ENCODE measurements around the gene EXO1. TPM values are rescaled to one million over a fixed set of nuclear protein-coding genes. Genes with fewer than 3 reads are reported as not detected.

The EXO1 gene
- total and polyA plus RNA-seq, 9 donors = 0.12 to 1.3 (median 0.63) TPM

GRCh38 chr1:241857131-241857530 is 9.1 kb downstream of the EXO1 start:
- Histone ChIP-seq H3K27ac (no peak overlapping the region), H3K4me3 (no peak overlapping the region), H3K4me1 (ENCODE audit: insufficient read depth) (no peaks in the 10 kb centered on the region), H3K9me3 (no peaks in the 10 kb centered on the region), H3K36me3 (no peaks in the 10 kb centered on the region), H3K27me3 (no peaks in the 10 kb centered on the region)
- TF ChIP-seq CTCF (IDR thresholded peaks at IDR 0.05) = no peak
- TF ChIP-seq POLR2A (IDR thresholded peaks at IDR 0.05) = no peak
- intact Hi-C loops (cut with DNase I) = no loop called here
- 83 to 86% (median 85%) methylated on average over 6 of the region's 6 CpGs for WGBS, 3 donors
- DNase-seq = no peak

- intact Hi-C loops (cut with DNase I) = no loop called here
Observed at GRCh38 chr1:241860922-241861321, 12.9 kb downstream of the EXO1 start.

GRCh38 chr1:241869022-241869421 is 21.0 kb downstream of the EXO1 start:
- H3K36me3 ChIP-seq = no peaks in the 10 kb centered on the region
- TF ChIP-seq CTCF (IDR thresholded peaks at IDR 0.05) (no peak), POLR2A (IDR thresholded peaks at IDR 0.05) (no peak), EP300 (IDR thresholded peaks at IDR 0.05) (no peak)
- H3K9me3 ChIP-seq = no peaks in the 10 kb centered on the region
- H3K27me3 ChIP-seq = no peaks in the 10 kb centered on the region
- H3K4me3 ChIP-seq = no peak overlapping the region
- H3K4me1 ChIP-seq (ENCODE audit: insufficient read depth) = no peaks in the 10 kb centered on the region
- H3K27ac ChIP-seq = no peak overlapping the region
- 79 to 83% (median 79%) methylated on average over 1 of the region's 1 CpG for WGBS, 3 donors
- DNase-seq = no peak
- intact Hi-C loops (cut with DNase I) = no loop called here

More at GRCh38 chr1:241860922-241861321, 12.9 kb downstream of the EXO1 start:
- TF ChIP-seq EP300 (IDR thresholded peaks at IDR 0.05) (no peak), POLR2A (IDR thresholded peaks at IDR 0.05) (no peak)
- no peak for DNase-seq
- no peak overlapping the region for H3K27ac ChIP-seq
- no peaks in the 10 kb centered on the region for H3K27me3 ChIP-seq
- no peak overlapping the region for H3K4me3 ChIP-seq
- H3K36me3 ChIP-seq = no peaks in the 10 kb centered on the region
- H3K4me1 ChIP-seq (ENCODE audit: insufficient read depth) = no peaks in the 10 kb centered on the region
- WGBS, 3 donors = 87 to 88% (median 88%) methylated on average over 6 of the region's 6 CpGs
- no peaks in the 10 kb centered on the region for H3K9me3 ChIP-seq

DNA sequence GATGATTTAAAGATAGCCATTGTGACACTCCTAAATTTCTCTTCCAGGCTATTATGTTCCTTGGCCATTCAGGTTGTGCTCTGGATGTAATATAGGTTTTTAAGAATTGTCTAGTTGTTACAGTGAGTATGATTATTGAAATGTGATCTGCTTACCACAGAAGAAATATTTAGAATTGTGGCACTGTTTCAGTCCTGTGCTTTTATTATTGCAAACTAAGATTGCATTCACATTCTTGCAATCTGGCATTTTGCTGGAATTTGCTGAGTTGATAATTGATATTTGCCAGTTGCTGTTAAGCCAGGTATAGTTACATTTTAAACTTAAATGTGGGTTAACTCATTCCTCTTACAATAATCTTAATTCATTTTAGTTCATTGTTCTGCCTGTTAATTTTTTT is 22.3 kb downstream of the EXO1 start:
- DNase-seq = no peak
- no peaks in the 10 kb centered on the region for H3K36me3 ChIP-seq
- intact Hi-C loops (cut with DNase I) = no loop called here
- no peaks in the 10 kb centered on the region for H3K4me1 ChIP-seq (ENCODE audit: insufficient read depth)
- TF ChIP-seq POLR2A (IDR thresholded peaks at IDR 0.05) = no peak
- no peak for TF ChIP-seq CTCF (IDR thresholded peaks at IDR 0.05)
- H3K27me3 ChIP-seq = no peaks in the 10 kb centered on the region
- no peak overlapping the region for H3K4me3 ChIP-seq
- H3K27ac ChIP-seq = no peak overlapping the region
- no peaks in the 10 kb centered on the region for H3K9me3 ChIP-seq

DNA sequence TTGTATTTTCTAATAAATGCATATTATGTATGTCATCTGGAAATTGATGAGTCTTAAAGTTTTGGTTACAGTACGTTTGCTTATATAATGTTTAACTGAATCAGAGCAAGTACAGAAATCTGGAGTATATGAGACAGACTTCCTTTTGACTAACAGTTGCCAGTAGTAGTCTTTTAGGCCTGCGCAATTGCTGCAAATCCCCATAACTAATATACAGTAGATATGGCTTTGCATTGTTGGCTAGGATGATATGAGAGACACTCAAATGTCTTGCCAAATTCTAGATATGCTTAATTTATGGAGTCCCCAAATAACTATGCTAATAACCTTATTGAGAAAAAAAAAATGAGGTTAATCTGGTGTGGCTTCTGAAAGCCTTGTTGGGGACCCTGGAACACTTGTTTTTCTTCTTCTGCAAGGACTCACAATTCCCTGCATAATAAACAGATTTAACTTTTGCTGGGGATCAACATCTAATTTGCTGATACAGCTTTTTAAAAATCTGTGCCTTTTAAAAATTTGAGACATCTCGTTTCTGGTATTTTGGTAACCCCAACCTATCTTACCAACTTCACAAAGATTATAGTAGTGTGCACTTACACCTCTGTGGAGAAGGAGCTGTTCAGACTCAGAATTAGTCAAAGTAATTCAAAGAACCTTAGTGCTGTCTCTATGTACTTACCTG is 22.9 kb downstream of the EXO1 start:
- Histone ChIP-seq H3K36me3 (no peaks in the 10 kb centered on the region), H3K27me3 (no peaks in the 10 kb centered on the region), H3K27ac (no peak overlapping the region), H3K4me1 (ENCODE audit: insufficient read depth) (no peaks in the 10 kb centered on the region), H3K9me3 (no peaks in the 10 kb centered on the region), H3K4me3 (no peak overlapping the region)
- intact Hi-C loops (cut with DNase I) = no loop called here
- DNase-seq = no peak
- WGBS, 3 donors = 66 to 81% (median 69%) methylated on average over 3 of the region's 3 CpGs
- TF ChIP-seq POLR2A (IDR thresholded peaks at IDR 0.05) (no peak), EP300 (IDR thresholded peaks at IDR 0.05) (no peak), CTCF (IDR thresholded peaks at IDR 0.05) (no peak)

Measured in ovary (tissue), 9 donors.